Neuron (in vitro differentiated cells): ENCODE measurements around the gene PPID.
"Not testable (repeated sequence)": the region's sequence is repeated elsewhere in the genome, so short reads cannot be mapped to it uniquely, and the experiment has no call there.

ENCODE experiments used
- H2AFZ ChIP-seq: one replicate; pipeline ENCODE4 v1.6.1; 2013; ENCODE audit warnings: low read depth, mild to moderate bottlenecking, inconsistent platforms, low read length, moderate library complexity
- H3K27me3 ChIP-seq: one replicate; pipeline ENCODE4 v1.6.1; 2013; ENCODE audit warnings: low read length; ENCODE audit not compliant: insufficient read depth
- H3K36me3 ChIP-seq: one replicate; pipeline ENCODE4 v1.6.1; 2013; ENCODE audit warnings: low read length; ENCODE audit not compliant: insufficient read depth
- H3K4me1 ChIP-seq: one replicate; pipeline ENCODE4 v1.6.1; 2013; ENCODE audit warnings: low read length; ENCODE audit not compliant: insufficient read depth
- H3K4me3 ChIP-seq: 2 replicates; pipeline ENCODE4 v1.5.1; 2013; ENCODE audit warnings: mild to moderate bottlenecking, low read length, moderate library complexity
- H3K9me3 ChIP-seq: one replicate; pipeline ENCODE4 v1.6.1; 2013; ENCODE audit warnings: low read length

PPID gene

GRCh38 chr4:158758142-158758541 is 34.9 kb upstream of the PPID start:
- no peak overlapping the region for H2AFZ ChIP-seq
- H3K27me3 ChIP-seq = no peaks in the 10 kb centered on the region
- H3K4me3 ChIP-seq = no peak overlapping the region
- H3K9me3 ChIP-seq = no peaks in the 10 kb centered on the region
- no peaks in the 10 kb centered on the region for H3K4me1 ChIP-seq
- no peaks in the 10 kb centered on the region for H3K36me3 ChIP-seq

- Histone ChIP-seq H3K4me1 (no peaks in the 10 kb centered on the region), H3K9me3 (no peaks in the 10 kb centered on the region), H3K27me3 (no peaks in the 10 kb centered on the region), H2AFZ (no peak overlapping the region), H3K4me3 (no peak overlapping the region), H3K36me3 (no peaks in the 10 kb centered on the region)
Observed at GRCh38 chr4:158756588-158756987, 33.4 kb upstream of the PPID start.

GRCh38 chr4:158755819-158756218 is 32.6 kb upstream of the PPID start:
- not testable (repeated sequence) for H3K36me3 ChIP-seq, H3K27me3 ChIP-seq, H2AFZ ChIP-seq, H3K4me1 ChIP-seq, H3K9me3 ChIP-seq, H3K4me3 ChIP-seq

- H3K4me1 ChIP-seq = no peaks in the 10 kb centered on the region
- no peaks in the 10 kb centered on the region for H3K36me3 ChIP-seq
- H3K27me3 ChIP-seq = no peaks in the 10 kb centered on the region
Observed at GRCh38 chr4:158754385-158755180, 31.4 kb upstream of the PPID start.

GRCh38 chr4:158750379-158750778 is 27.2 kb upstream of the PPID start:
- H3K4me3 ChIP-seq = no peak overlapping the region
- no peaks in the 10 kb centered on the region for H3K9me3 ChIP-seq
- H3K27me3 ChIP-seq = no peaks in the 10 kb centered on the region
- H3K36me3 ChIP-seq = no peaks in the 10 kb centered on the region
- H2AFZ ChIP-seq = no peak overlapping the region
- H3K4me1 ChIP-seq = no peaks in the 10 kb centered on the region

More at GRCh38 chr4:158754385-158755180, 31.4 kb upstream of the PPID start:
- Histone ChIP-seq H3K4me3 (no peak overlapping the region), H2AFZ (no peak overlapping the region), H3K9me3 (no peaks in the 10 kb centered on the region)

GRCh38 chr4:158746537-158746936 is 23.3 kb upstream of the PPID start:
- not testable (repeated sequence) for H3K9me3 ChIP-seq, H3K27me3 ChIP-seq, H3K36me3 ChIP-seq, H3K4me3 ChIP-seq, H2AFZ ChIP-seq, H3K4me1 ChIP-seq

GRCh38 chr4:158741326-158742021 is 18.3 kb upstream of the PPID start:
- H2AFZ ChIP-seq = no peak overlapping the region
- H3K4me1 ChIP-seq = no peaks in the 10 kb centered on the region
- no peaks in the 10 kb centered on the region for H3K36me3 ChIP-seq
- H3K27me3 ChIP-seq = peaks cover 4% of the 10 kb centered on the region
- no peak overlapping the region for H3K4me3 ChIP-seq
- no peaks in the 10 kb centered on the region for H3K9me3 ChIP-seq

GRCh38 chr4:158739600-158739999 is 16.4 kb upstream of the PPID start:
- H3K4me3 ChIP-seq = no peak overlapping the region
- H3K27me3 ChIP-seq = peaks cover 4% of the 10 kb centered on the region
- no peak overlapping the region for H2AFZ ChIP-seq
- no peaks in the 10 kb centered on the region for H3K4me1 ChIP-seq
- no peaks in the 10 kb centered on the region for H3K9me3 ChIP-seq
- H3K36me3 ChIP-seq = no peaks in the 10 kb centered on the region

GRCh38 chr4:158738866-158739265 is 15.7 kb upstream of the PPID start:
- H3K4me1 ChIP-seq = no peaks in the 10 kb centered on the region
- H3K9me3 ChIP-seq = no peaks in the 10 kb centered on the region
- H3K4me3 ChIP-seq = no peak overlapping the region
- H3K27me3 ChIP-seq = peaks cover 4% of the 10 kb centered on the region
- no peak overlapping the region for H2AFZ ChIP-seq
- H3K36me3 ChIP-seq = no peaks in the 10 kb centered on the region

GRCh38 chr4:158729716-158730559 is 6.7 kb upstream of the PPID start:
- H3K9me3 ChIP-seq = no peaks in the 10 kb centered on the region
- no peaks in the 10 kb centered on the region for H3K36me3 ChIP-seq
- H3K27me3 ChIP-seq = no peaks in the 10 kb centered on the region
- H3K4me1 ChIP-seq = peaks cover 8% of the 10 kb centered on the region
- H3K4me3 ChIP-seq = no peak overlapping the region
- no peak overlapping the region for H2AFZ ChIP-seq

- Histone ChIP-seq H3K9me3 (no peaks in the 10 kb centered on the region), H3K36me3 (no peaks in the 10 kb centered on the region), H2AFZ (peak overlapping the region; percentile 78), H3K4me3 (no peak overlapping the region), H3K27me3 (no peaks in the 10 kb centered on the region), H3K4me1 (peaks cover 8% of the 10 kb centered on the region)
Observed at GRCh38 chr4:158728236-158728635, 5.0 kb upstream of the PPID start.

- H3K27me3 ChIP-seq = no peaks in the 10 kb centered on the region
- no peaks in the 10 kb centered on the region for H3K9me3 ChIP-seq
Observed at GRCh38 chr4:158726633-158727032, 3.4 kb upstream of the PPID start.

GRCh38 chr4:158724637-158725036 is 1.4 kb upstream of the PPID start:
- H2AFZ ChIP-seq = no peak overlapping the region
- no peak overlapping the region for H3K4me3 ChIP-seq
- no peaks in the 10 kb centered on the region for H3K27me3 ChIP-seq
- H3K4me1 ChIP-seq = peaks cover 11% of the 10 kb centered on the region
- H3K9me3 ChIP-seq = no peaks in the 10 kb centered on the region
- H3K36me3 ChIP-seq = peaks cover 17% of the 10 kb centered on the region

More at GRCh38 chr4:158726633-158727032, 3.4 kb upstream of the PPID start:
- Histone ChIP-seq H3K4me1 (peaks cover 11% of the 10 kb centered on the region), H2AFZ (no peak overlapping the region), H3K4me3 (no peak overlapping the region), H3K36me3 (no peaks in the 10 kb centered on the region)
